GM04503 (cell line): Measurements from ENCODE around the gene CD79B.
"Not testable (repeated sequence)": the region's sequence is repeated elsewhere in the genome, so short reads cannot be mapped to it uniquely, and the experiment has no call there.

Experiments used
- DNase-seq: peaks from one replicate; pipeline ENCODE4 v3.0.0-alpha.2; 2012; ENCODE audit warnings: low read depth

CD79B gene

GRCh38 chr17:63930951-63931575, 1.1 kb downstream of the CD79B start:
- DNase-seq = no peak

GRCh38 chr17:63929860-63930766, 2.0 kb downstream of the CD79B start:
- DNase-seq = no peak

GRCh38 chr17:63928966-63929695, 3.0 kb downstream of the CD79B start:
- DNase-seq = no peak

GRCh38 chr17:63928172-63928666, 3.9 kb downstream of the CD79B start:
- DNase-seq = no peak

GRCh38 chr17:63927464-63928171, 4.5 kb downstream of the CD79B start:
- no peak for DNase-seq

- no peak for DNase-seq
These were observed 6.0 kb downstream of the CD79B start for GRCh38 chr17:63926164-63926563.

- DNase-seq = no peak
These were observed 6.5 kb downstream of the CD79B start for GRCh38 chr17:63925615-63926014.

GRCh38 chr17:63922402-63922801, 9.7 kb downstream of the CD79B start:
- not testable (repeated sequence) for DNase-seq

- not testable (repeated sequence) for DNase-seq
These were observed 11.4 kb downstream of the CD79B start for GRCh38 chr17:63920779-63921178.

- DNase-seq = not testable (repeated sequence)
These were observed 12.1 kb downstream of the CD79B start for GRCh38 chr17:63920050-63920449.

- DNase-seq = peak; percentile 13
These were observed 12.8 kb downstream of the CD79B start for GRCh38 chr17:63919311-63919723.

GRCh38 chr17:63918789-63919305, 13.3 kb downstream of the CD79B start, which contains the start of gene GH1:
TSS of gene GH1 (minus strand) at chr17:63918839. CDS start at chr17:63918776, 63 bp downstream.
- DNase-seq = not testable (repeated sequence)

- no peak for DNase-seq
These were observed 13.8 kb downstream of the CD79B start for GRCh38 chr17:63918305-63918704.

GRCh38 chr17:63917646-63918045, 14.5 kb downstream of the CD79B start:
- DNase-seq = no peak

- not testable (repeated sequence) for DNase-seq
These were observed 14.9 kb downstream of the CD79B start for GRCh38 chr17:63917206-63917605.

GRCh38 chr17:63916566-63917185, 15.5 kb downstream of the CD79B start:
- no peak for DNase-seq

GRCh38 chr17:63915753-63916152, 16.4 kb downstream of the CD79B start:
- not testable (repeated sequence) for DNase-seq

- no peak for DNase-seq
These were observed 17.7 kb downstream of the CD79B start for GRCh38 chr17:63914471-63914870.

GRCh38 chr17:63911657-63912100, 20.5 kb downstream of the CD79B start:
- no peak for DNase-seq

GRCh38 chr17:63911041-63911635, 21.0 kb downstream of the CD79B start, which contains the start of gene CSHL1:
TSS of gene CSHL1 (minus strand) at chr17:63911258. CDS start at chr17:63911196, 62 bp downstream.
- DNase-seq = no peak
